HG03457 (cell line): ENCODE data around the gene SEZ6L.

Experiments used
- ATAC-seq: cut with Tn5 transposase; IDR thresholded peaks from one replicate; pipeline ENCODE4 v1.9.1; 2021; ENCODE audit warnings: moderate number of reproducible peaks; ENCODE audit not compliant: unreplicated experiment

The SEZ6L gene

DNA sequence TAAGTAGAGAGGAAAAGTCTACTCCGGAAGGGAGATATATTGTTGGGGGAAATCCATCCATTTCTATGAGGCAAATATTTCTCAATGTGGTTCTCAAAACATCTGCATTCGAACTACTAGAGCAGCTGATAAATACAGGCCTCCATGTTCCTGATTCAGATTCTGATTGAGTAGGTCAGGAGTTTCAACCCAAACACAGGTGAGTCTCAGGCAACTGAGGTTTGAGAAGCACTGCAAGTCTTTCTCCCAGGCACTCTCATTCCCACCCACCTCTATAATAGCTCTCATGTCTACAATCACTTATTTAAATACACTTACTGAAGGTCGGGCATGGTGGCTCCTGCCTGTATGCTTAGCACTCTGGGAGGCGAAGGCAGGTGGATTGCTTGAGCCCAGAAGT is 245.1 kb downstream of the SEZ6L start:
- ATAC-seq: no peak

DNA sequence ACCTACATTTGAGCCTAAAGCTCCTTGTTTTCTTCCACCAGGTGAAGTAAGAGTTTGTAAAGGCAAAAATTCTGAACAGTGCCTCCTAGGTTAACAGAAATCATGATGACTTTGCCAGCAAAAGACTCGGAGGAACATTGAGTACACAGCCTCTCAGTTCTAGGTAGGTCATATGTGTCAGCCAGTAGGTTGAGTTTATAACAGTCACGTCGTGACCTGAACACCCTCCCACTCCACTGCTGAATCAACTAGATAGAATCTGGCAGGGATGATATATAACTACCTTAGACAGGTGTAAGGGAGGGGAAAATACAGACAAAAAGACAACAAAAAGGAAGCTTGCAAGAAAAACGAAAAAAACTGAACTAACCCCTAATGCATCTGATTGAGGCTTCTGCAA is 247.0 kb downstream of the SEZ6L start:
- ATAC-seq: no peak

- no peak for ATAC-seq
Observed at GRCh38 chr22:26416670-26417276, 247.5 kb downstream of the SEZ6L start.

DNA sequence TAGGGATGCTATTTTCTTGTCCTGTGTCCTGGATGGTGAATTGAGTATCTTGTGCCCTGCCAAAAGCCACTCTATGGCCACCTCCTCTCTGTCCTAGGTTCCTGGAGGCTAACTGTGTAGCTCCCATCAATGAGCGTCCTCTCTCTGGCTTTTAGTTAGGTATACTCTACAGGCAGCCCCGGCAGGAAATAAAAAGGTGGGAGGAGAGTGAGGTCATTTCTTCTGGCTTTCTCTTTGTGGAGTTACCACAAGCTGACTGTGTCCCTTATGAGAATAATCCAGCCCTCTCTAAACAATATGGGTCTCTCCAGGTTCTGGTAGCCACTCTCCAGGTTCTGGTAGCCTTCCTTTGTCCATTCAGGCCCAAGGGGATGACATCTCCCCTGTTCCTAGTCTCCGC is 248.1 kb downstream of the SEZ6L start:
- ATAC-seq: no peak

DNA sequence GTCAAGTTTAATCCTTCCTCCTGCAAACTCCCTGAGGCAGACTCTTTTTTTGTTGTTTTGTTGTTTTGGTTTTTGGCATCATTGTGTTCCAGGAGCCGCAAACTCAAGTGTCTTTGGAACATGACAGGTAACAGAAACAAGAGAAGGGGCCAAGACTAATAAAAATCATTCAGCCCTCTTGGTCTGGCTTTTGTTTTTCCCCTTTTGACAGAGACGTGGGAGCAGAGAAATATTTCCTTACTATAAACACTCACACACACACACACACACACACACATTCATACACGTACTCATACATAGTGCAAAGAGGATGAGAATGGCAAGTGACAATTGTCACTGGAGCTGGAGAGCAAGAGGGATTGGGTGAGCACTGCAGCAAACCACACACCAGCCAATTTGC is 249.4 kb downstream of the SEZ6L start:
- ATAC-seq: no peak

DNA sequence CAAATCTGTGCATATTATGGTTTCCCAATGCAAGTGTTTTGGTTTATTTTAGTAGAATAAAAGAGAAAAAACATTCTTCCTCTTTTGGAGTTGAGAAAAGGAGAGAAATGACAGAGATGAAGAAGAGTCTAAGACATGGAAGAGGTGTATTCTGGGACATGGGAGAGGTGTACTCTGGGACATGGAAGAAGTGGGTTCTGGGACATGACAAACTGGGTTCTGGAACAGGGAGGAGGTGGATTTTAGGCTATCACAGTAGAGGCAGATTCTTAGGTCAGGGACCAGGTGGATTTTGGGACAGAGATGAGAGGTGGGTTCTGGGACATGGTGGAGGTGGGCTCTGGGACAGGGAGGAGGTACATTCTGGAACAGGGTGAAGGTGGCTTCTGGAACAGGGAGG is 257.7 kb downstream of the SEZ6L start:
- ATAC-seq: no peak

DNA sequence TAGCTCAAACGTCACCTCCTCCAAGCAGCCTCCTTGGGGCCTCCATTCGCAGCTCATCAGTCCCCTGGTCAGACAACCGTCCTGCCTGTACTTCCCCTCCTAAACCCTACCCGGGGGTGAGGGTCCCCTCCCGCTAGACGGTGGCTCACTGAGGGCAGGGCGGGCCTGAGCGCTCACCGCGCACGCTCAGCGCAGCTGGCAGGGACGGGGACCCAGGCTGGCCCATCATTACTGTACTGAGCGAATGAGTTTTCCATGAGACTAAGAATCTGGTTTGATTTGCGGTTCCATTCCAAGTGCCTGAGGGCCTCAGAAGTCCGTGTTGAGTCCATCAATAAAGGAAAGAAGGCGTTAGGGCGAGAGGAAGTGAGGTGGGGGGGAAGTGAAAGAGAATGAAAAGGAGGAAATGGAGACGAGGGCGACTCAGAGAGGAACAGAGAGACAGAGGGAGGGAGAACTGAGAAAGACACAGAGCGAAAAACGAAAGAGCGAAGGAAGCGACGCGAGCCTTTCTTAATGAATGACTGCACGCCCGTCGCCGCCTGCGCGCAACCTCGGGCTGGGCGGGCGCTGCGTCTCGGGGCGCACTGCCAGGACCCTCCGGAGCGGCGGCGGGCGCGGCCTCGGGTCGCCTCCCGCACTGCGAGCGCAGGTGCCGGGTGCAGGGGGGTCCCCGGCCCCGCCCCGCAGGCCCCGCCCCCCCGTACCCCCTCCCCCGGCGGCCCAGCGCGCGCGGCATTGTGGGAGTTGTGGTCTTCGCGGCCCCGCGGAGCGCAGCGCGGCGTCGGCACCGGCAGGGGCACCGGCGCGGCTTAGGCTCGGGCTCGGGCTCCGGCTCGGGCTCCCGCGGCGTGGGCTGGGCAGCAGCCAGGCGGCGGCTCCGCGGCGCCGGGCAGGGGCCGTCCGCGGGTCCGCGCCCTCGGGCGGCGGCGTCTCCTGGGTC is 259.5 kb downstream of the SEZ6L start, which contains the start of gene ASPHD2:
TSS of gene ASPHD2 (plus strand) at position 746 of the 943 bp plus-strand sequence. CDS start 4,356 bp downstream, outside the sequence.
- ATAC-seq: peak; percentile 46

DNA sequence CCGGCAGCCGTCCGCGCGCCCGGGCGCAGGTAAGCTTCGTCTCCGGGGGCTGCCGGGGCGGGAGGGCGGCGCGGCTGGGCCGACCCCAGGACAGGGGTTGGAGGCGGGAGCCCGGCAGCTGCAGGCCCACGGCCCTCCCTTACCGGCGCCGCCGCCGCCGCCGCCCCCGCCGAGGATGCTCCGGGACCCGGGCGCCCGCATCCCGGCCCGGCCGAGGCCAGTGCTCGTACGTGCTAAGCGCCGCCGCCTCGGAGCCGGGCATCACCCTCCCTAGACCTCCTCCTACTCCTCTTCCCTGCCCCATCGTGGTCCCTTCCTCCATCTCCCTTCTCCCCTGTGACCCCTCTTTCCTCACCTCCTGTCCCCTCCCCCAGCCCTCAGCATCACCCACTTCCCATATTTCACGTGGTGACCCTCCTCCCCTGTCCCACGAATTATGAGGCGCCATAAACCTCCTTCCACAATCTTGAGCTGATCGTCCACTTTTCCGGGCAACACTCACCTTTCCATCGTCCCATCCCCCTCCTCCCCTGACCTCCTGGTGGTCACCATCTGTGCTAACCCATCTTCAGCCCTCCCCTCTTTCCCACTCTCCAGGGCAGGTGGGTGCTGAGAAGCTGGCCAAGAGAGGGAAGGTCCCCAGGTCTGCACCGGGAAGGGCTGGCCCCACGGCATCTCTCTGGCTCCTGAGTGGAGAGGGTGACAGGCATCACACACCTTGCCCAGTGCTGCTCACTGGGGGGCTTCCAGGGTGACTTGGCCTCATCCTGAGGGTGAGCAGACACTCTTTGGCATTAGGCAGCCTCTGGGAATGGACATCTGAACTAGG is 260.4 kb downstream of the SEZ6L start:
- no peak for ATAC-seq

DNA sequence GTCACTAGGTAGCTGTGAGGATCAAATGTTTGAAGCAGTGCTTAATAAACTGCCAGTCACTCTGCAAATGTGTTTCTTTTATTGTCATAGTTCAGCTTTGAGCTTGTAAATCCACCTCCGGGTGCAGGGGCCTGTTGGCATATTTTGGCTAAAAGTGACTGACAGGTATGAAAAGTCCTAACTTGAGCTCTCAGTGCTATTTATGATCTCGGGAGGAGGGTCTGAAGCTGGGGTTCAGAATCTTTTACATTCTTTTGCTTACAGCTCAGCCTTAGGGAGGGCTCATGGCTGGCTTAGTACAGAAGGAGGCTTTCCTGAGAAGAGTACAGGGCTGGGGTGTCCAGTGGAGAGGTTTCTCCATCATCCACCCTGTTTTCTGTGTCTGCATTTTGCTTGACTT is 261.3 kb downstream of the SEZ6L start:
- ATAC-seq: no peak

DNA sequence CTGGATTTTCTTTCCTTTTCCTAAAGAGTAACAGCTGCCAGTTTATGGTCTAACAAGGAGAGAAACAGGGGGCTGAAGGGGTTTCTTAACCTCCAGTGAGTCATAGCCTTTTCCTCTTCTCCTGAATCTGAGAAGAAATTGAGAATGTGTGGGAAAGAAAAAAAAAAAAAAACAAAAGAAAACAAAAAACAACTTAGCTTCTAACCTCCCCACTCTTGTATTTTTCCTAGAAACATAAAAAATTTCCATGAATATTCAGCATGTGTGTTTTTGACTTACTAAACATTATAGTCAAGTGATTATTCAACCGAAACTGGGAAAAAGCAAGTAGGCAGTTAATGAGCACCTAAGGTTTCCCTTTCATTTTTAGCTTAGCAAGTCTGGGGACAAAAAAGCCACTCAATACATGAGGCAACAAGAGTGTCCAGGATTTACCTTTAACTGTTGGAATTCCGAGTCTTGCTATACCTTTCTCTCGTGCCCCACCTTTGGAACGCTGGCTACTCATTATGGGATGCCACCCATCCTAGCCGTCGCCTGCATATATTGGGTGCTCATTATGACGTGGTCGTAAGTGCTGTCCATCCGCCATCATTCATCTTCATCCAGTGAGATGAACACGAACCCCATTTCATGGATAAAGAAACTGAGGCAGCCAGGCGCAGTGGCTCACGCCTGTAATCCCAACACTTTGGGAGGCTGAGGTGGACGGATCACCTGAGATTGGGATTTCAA is 262.2 kb downstream of the SEZ6L start:
- ATAC-seq: no peak

GRCh38 chr22:26432619-26433311 is 263.5 kb downstream of the SEZ6L start:
- ATAC-seq: no peak
